ENCODE measurements around the gene PDE7B. TPM values are rescaled to one million over a fixed set of nuclear protein-coding genes. Genes with fewer than 3 reads are reported as not detected.
A peak's percentile ranks its signal among the peaks of the same experiment; 100 is the strongest.

PDE7B gene
- total and polyA plus RNA-seq, 9 of the 15 experiments (the other 6 are each of a cell fraction or from before 2014, with no cell fraction given): 0.01 TPM; not detected in 8

DNA sequence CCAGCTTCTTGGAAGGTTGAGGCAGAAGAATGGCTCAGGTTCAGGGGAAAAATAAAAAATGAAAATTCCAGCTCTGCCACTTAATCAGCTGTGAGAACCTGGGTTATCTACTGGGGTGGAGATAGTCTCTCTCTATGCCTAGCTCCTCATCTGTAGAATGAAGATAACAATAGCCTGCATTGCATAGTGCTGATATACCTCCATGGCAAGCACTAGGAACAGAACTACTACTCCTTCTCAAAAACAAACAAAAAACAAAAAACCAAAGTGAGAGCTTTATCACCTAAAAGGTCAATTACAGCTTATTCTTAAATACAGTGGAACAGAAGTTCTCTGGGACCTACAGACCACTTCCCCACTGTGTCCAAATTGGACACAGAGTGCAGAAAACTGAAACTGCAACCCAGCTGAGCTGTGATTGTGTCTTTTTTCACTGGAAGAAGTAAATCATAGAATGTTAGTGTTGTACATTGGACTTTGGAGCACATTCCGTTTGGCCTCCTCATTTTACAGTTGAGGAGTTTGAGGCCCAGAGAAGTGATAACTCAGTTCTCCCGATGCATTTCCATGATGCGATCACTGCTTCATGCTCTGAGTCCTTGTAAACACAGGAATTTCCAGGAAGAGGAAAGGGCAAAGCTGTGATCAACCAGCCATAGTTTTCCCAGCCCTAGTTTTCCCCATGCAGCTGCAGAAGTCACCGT is 375.3 kb downstream of the PDE7B start (continued):
- TF ChIP-seq MAFK (IDR thresholded peaks at IDR 0.05; ENCODE audit: low read length) (no peak), GATA2 (CRISPR knock-in tag; IDR thresholded peaks at IDR 0.05) (peak; percentile 88), MYC (IDR thresholded peaks at IDR 0.05; ENCODE audit: low read depth, low read length) (0 out of 2 replicates have a peak, but pooled peaks have one; percentile 49), MYC (CRISPR knock-in tag; IDR thresholded peaks at IDR 0.05; ENCODE audit: borderline replicate concordance, low read depth) (no peak), PRMT5 (CRISPR knock-in tag; IDR thresholded peaks at IDR 0.05) (no peak), LARP7 (IDR thresholded peaks at IDR 0.05) (no peak), HOXB6 (CRISPR knock-in tag; IDR thresholded peaks at IDR 0.05; ENCODE audit: borderline replicate concordance) (no peak), NR2C1 (IDR thresholded peaks at IDR 0.05) (no peak), NR2C1 (tag; IDR thresholded peaks at IDR 0.05) (peak; percentile 39; the same call in 1 of the 2 replicates), ZBED1 (IDR thresholded peaks at IDR 0.05) (peak; percentile 42; the same call in 1 of the 2 replicates), PYGO2 (tag; IDR thresholded peaks at IDR 0.05) (peak; percentile 77), ZNF263 (CRISPR knock-in tag; IDR thresholded peaks at IDR 0.05; ENCODE audit: borderline replicate concordance) (no peak), ZNF583 (CRISPR knock-in tag; IDR thresholded peaks at IDR 0.05) (no peak), ZNF830 (CRISPR knock-in tag; IDR thresholded peaks at IDR 0.05) (no peak), KLF16 (IDR thresholded peaks at IDR 0.05) (peak; percentile 91), NFE2 (IDR thresholded peaks at IDR 0.05; ENCODE audit: low read depth) (no peak)
- TF ChIP-seq, protein P1, sequence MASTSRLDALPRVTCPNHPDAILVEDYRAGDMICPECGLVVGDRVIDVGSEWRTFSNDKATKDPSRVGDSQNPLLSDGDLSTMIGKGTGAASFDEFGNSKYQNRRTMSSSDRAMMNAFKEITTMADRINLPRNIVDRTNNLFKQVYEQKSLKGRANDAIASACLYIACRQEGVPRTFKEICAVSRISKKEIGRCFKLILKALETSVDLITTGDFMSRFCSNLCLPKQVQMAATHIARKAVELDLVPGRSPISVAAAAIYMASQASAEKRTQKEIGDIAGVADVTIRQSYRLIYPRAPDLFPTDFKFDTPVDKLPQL (IDR thresholded peaks at IDR 0.05; ENCODE audit: extremely low read depth, insufficient read length): no peak
- TF ChIP-seq, protein P2, sequence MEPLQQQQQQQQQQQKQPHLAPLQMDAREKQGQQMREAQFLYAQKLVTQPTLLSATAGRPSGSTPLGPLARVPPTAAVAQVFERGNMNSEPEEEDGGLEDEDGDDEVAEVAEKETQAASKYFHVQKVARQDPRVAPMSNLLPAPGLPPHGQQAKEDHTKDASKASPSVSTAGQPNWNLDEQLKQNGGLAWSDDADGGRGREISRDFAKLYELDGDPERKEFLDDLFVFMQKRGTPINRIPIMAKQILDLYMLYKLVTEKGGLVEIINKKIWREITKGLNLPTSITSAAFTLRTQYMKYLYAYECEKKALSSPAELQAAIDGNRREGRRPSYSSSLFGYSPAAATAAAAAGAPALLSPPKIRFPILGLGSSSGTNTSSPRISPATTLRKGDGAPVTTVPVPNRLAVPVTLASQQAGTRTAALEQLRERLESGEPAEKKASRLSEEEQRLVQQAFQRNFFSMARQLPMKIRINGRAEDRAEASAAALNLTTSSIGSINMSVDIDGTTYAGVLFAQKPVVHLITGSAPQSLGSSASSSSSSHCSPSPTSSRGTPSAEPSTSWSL (CRISPR knock-in tag; IDR thresholded peaks at IDR 0.05; ENCODE audit: borderline replicate concordance): no peak
- TF ChIP-seq, protein P3, sequence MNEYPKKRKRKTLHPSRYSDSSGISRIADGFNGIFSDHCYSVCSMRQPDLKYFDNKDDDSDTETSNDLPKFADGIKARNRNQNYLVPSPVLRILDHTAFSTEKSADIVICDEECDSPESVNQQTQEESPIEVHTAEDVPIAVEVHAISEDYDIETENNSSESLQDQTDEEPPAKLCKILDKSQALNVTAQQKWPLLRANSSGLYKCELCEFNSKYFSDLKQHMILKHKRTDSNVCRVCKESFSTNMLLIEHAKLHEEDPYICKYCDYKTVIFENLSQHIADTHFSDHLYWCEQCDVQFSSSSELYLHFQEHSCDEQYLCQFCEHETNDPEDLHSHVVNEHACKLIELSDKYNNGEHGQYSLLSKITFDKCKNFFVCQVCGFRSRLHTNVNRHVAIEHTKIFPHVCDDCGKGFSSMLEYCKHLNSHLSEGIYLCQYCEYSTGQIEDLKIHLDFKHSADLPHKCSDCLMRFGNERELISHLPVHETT (CRISPR knock-in tag; conservative IDR thresholded peaks at IDR 0.05 in 1 of 2, IDR thresholded peaks at IDR 0.05 in 1 of 2): peak in 1 of 2 experiments; percentile 69; a peak in 1 of 4 replicates
